H9 (cell line): ENCODE results near the gene GATAD2B. TPM values are rescaled to one million over a fixed set of nuclear protein-coding genes. Genes with fewer than 3 reads are reported as not detected.

Experiments
- DNase-seq: peaks from one replicate; pipeline ENCODE4 v3.0.0-alpha.2; 2017
- H2AFZ ChIP-seq: one replicate; pipeline ENCODE4 v1.6.1; 2013; ENCODE audit warnings: mild to moderate bottlenecking, low read length, control low read depth, moderate library complexity
- H2AK5ac ChIP-seq: 2 replicates; pipeline ENCODE4 v1.6.1; 2013; ENCODE audit warnings: low read length, control low read depth, mixed read lengths; ENCODE audit not compliant: insufficient read length
- H2BK120ac ChIP-seq: one replicate; pipeline ENCODE4 v1.6.1; 2013; ENCODE audit warnings: low read depth, mild to moderate bottlenecking, low read length, control low read depth, inconsistent platforms; ENCODE audit not compliant: poor library complexity, severe bottlenecking
- H2BK12ac ChIP-seq: 2 replicates; pipeline ENCODE4 v1.6.1; 2013; ENCODE audit warnings: low read length, control low read depth, mixed read lengths, low read depth; ENCODE audit not compliant: insufficient read length
- H2BK15ac ChIP-seq: 2 replicates; pipeline ENCODE4 v1.6.1; 2013; ENCODE audit warnings: low read depth, low read length, control low read depth
- H2BK20ac ChIP-seq: one replicate; pipeline ENCODE4 v1.6.1; 2013; ENCODE audit warnings: low read depth, mild to moderate bottlenecking, low read length, control low read depth, inconsistent platforms; ENCODE audit not compliant: poor library complexity, severe bottlenecking
- H2BK5ac ChIP-seq: 2 replicates; pipeline ENCODE4 v1.6.1; 2013; ENCODE audit warnings: low read length, control low read depth, mixed read lengths; ENCODE audit not compliant: insufficient read length
- H3K14ac ChIP-seq: 2 replicates; pipeline ENCODE4 v1.6.1; 2013; ENCODE audit warnings: low read length, control low read depth; ENCODE audit not compliant: insufficient read depth
- H3K18ac ChIP-seq: 2 replicates; pipeline ENCODE4 v1.6.1; 2013; ENCODE audit warnings: low read depth, mild to moderate bottlenecking, mixed read lengths, low read length, control low read depth; ENCODE audit not compliant: insufficient read length
- H3K23ac ChIP-seq: 2 replicates; pipeline ENCODE4 v1.6.1; 2013; ENCODE audit warnings: low read length, control low read depth, mixed read lengths, low read depth; ENCODE audit not compliant: insufficient read length
- H3K23me2 ChIP-seq: 2 replicates; pipeline ENCODE4 v1.6.1; 2013; ENCODE audit warnings: low read depth, mild to moderate bottlenecking, mixed read lengths, low read length, control low read depth; ENCODE audit not compliant: insufficient read length, poor library complexity, severe bottlenecking
- H3K27ac ChIP-seq: 2 replicates; pipeline ENCODE4 v1.5.1; 2013; ENCODE audit warnings: low read length, control low read depth, mixed read lengths, low read depth; ENCODE audit not compliant: insufficient read length
- H3K27me3 ChIP-seq: 2 replicates; pipeline ENCODE4 v1.6.1; 2013; ENCODE audit warnings: low read length, control low read depth, inconsistent platforms; ENCODE audit not compliant: insufficient read depth
- H3K4ac ChIP-seq: 2 replicates; pipeline ENCODE4 v1.6.1; 2013; ENCODE audit warnings: low read depth, mild to moderate bottlenecking, control low read depth, inconsistent platforms, low read length, moderate library complexity
- H3K4me1 ChIP-seq: 2 replicates; pipeline ENCODE4 v1.6.1; 2013; ENCODE audit warnings: low read length, control low read depth, inconsistent platforms; ENCODE audit not compliant: insufficient read depth
- H3K4me2 ChIP-seq: 2 replicates; pipeline ENCODE4 v1.6.1; 2013; ENCODE audit warnings: low read length, control low read depth, mixed read lengths; ENCODE audit not compliant: insufficient read length, insufficient read depth
- H3K56ac ChIP-seq: 2 replicates; pipeline ENCODE4 v1.6.1; 2013; ENCODE audit warnings: low read depth, mild to moderate bottlenecking, mixed read lengths, low read length, control low read depth; ENCODE audit not compliant: insufficient read length
- H3K79me1 ChIP-seq: 2 replicates; pipeline ENCODE4 v1.6.1; 2013; ENCODE audit warnings: low read depth, mild to moderate bottlenecking, moderate library complexity, low read length, control low read depth, inconsistent platforms; ENCODE audit not compliant: insufficient read depth, poor library complexity, severe bottlenecking
- H3K79me2 ChIP-seq: 2 replicates; pipeline ENCODE4 v1.6.1; 2013; ENCODE audit warnings: low read length, control low read depth, inconsistent platforms; ENCODE audit not compliant: insufficient read depth
- H3K9ac ChIP-seq: 2 replicates; pipeline ENCODE4 v1.6.1; 2013; ENCODE audit warnings: low read length, control low read depth, mixed read lengths; ENCODE audit not compliant: insufficient read length; ENCODE audit errors: extremely low read depth
- H3K9me3 ChIP-seq: one replicate; pipeline ENCODE4 v1.6.1; 2013; ENCODE audit warnings: low read depth, low read length, inconsistent platforms; ENCODE audit not compliant: control insufficient read depth
- H3T11ph ChIP-seq: one replicate; pipeline ENCODE4 v1.6.1; 2013; ENCODE audit warnings: mild to moderate bottlenecking, low read length, control low read depth, inconsistent platforms
- H4K20me1 ChIP-seq: one replicate; pipeline ENCODE4 v1.6.1; 2013; ENCODE audit not compliant: control insufficient read depth, insufficient read length, insufficient read depth
- H4K5ac ChIP-seq: 2 replicates; pipeline ENCODE4 v1.6.1; 2013; ENCODE audit warnings: low read depth, mild to moderate bottlenecking, mixed read lengths, low read length, control low read depth; ENCODE audit not compliant: insufficient read length
- H4K8ac ChIP-seq: replicated peaks from 2 replicates; pipeline ENCODE4 v1.6.1; 2013; ENCODE audit warnings: low read length, control low read depth, mixed read lengths, low read depth; ENCODE audit not compliant: insufficient read length
- H4K91ac ChIP-seq: 2 replicates; pipeline ENCODE4 v1.6.1; 2013; ENCODE audit warnings: low read depth, mild to moderate bottlenecking, moderate library complexity, mixed read lengths, low read length, control low read depth; ENCODE audit not compliant: insufficient read length
- H3K27ac Mint-ChIP-seq, 3 experiments: 2 replicates in 2 of 3; 3 replicates in 1 of 3; pipeline ENCODE4 v1.8.0; 2020 to 2021; ENCODE audit warnings: mixed read lengths in 3 of 3, mild to moderate bottlenecking in 1 of 3, moderate library complexity in 1 of 3
- H3K27me3 Mint-ChIP-seq: 2 replicates; pipeline ENCODE4 v1.8.0; 2021; ENCODE audit warnings: low read depth, mild to moderate bottlenecking, moderate library complexity, mixed read lengths
- H3K36me3 Mint-ChIP-seq, 3 experiments: 2 replicates in 2 of 3; 3 replicates in 1 of 3; pipeline ENCODE4 v1.8.0; 2020 to 2021; ENCODE audit warnings: low read depth in 3 of 3, mixed read lengths in 3 of 3; ENCODE audit not compliant: insufficient read depth in 1 of 3
- H3K4me1 Mint-ChIP-seq, 2 experiments: 2 replicates each; pipeline ENCODE4 v1.8.0; 2020; ENCODE audit warnings: mixed read lengths in 2 of 2
- H3K4me3 Mint-ChIP-seq, 2 experiments: 2 replicates in 1 of 2; 3 replicates in 1 of 2; pipeline ENCODE4 v1.8.0; 2020 to 2021; ENCODE audit warnings: mild to moderate bottlenecking in 2 of 2, mixed read lengths in 2 of 2, moderate library complexity in 1 of 2
- H3K9me3 Mint-ChIP-seq, 2 experiments: 2 replicates in 1 of 2; 3 replicates in 1 of 2; pipeline ENCODE4 v1.8.0; 2020; ENCODE audit warnings: mild to moderate bottlenecking in 2 of 2, mixed read lengths in 2 of 2, moderate library complexity in 1 of 2
- CTCF ChIP-seq: fragments of 200-600 bp; sonication (generic); conservative IDR thresholded peaks from 3 replicates; pipeline ENCODE4 v1.8.0; 2021; ENCODE audit warnings: antibody characterized with exemption, mild to moderate bottlenecking
- WGBS: extraction: QIAGEN DNeasy Blood & Tissue Kit; methylation state at CpG from one replicate; pipeline ENCODE4 v1.1.7; 2013; ENCODE audit warnings: missing lambda C conversion rate, low lambda C conversion rate, mixed read lengths; ENCODE audit not compliant: insufficient read length; ENCODE audit errors: extremely low coverage; 5-methylcytosine and 5-hydroxymethylcytosine counted together
- total RNA-seq: library from RNA; stranded (reverse); gene quantifications from 2 replicates; pipeline ENCODE4 v1.2.1, GENCODE V29; 2021

The GATAD2B gene
- total RNA-seq, 1 experiment from 2014 or later, result 44.1 TPM

GRCh38 chr1:153929981-153930948 lies 7.5 kb upstream of the GATAD2B start:
- Histone ChIP-seq H3K9ac (no peak overlapping the region), H3K4me1 (no peaks in the 10 kb centered on the region), H3K79me2 (no peaks in the 10 kb centered on the region), H3K14ac (no peak overlapping the region), H3T11ph (no peak overlapping the region), H3K4me2 (no peak overlapping the region), H3K23me2 (no peaks in the 10 kb centered on the region), H2AK5ac (no peak overlapping the region), H2BK12ac (no peak overlapping the region), H3K27ac (no peak overlapping the region), H3K18ac (no peak overlapping the region), H2AFZ (no peak overlapping the region), H3K4ac (no peak overlapping the region), H2BK5ac (no peak overlapping the region), H4K91ac (no peak overlapping the region), H4K8ac (no peak overlapping the region), H2BK15ac (no peak overlapping the region), H2BK20ac (no peak overlapping the region), H3K23ac (no peak overlapping the region), H4K20me1 (no peaks in the 10 kb centered on the region), H3K79me1 (no peaks in the 10 kb centered on the region), H3K27me3 (no peaks in the 10 kb centered on the region), H3K56ac (no peak overlapping the region), H2BK120ac (no peak overlapping the region), H3K9me3 (no peaks in the 10 kb centered on the region), H4K5ac (no peak overlapping the region)
- H3K27me3 Mint-ChIP-seq, result no peaks in the 10 kb centered on the region
- H3K27ac Mint-ChIP-seq, result no peak overlapping the region
- peaks cover 23 to 46% (median 37%) of the 10 kb centered on the region in 3 experiments; a peak in 6 of 7 replicates for H3K36me3 Mint-ChIP-seq
- TF ChIP-seq CTCF, result peak; percentile 26; the same call in 1 of the 3 replicates
- H3K9me3 Mint-ChIP-seq, result no peaks in the 10 kb centered on the region
- H3K4me3 Mint-ChIP-seq, result no peak overlapping the region
- WGBS, result no CpG with 5 or more reads among the region's 14 CpGs
- DNase-seq, result no peak
- no peaks in the 10 kb centered on the region for H3K4me1 Mint-ChIP-seq
